22Rv1 (cell line): ENCODE data around the gene PSMD14.

Experiments
- CTCF ChIP-seq: fragments of 450-650 bp; IDR thresholded peaks from 2 replicates; pipeline ENCODE4 v1.5.1; 2017; ENCODE audit warnings: mild to moderate bottlenecking
- ZFX ChIP-seq: fragments of 450-650 bp; IDR thresholded peaks from 2 replicates; pipeline ENCODE4 v1.6.1; 2017; ENCODE audit warnings: antibody characterized with exemption, borderline replicate concordance

DNA sequence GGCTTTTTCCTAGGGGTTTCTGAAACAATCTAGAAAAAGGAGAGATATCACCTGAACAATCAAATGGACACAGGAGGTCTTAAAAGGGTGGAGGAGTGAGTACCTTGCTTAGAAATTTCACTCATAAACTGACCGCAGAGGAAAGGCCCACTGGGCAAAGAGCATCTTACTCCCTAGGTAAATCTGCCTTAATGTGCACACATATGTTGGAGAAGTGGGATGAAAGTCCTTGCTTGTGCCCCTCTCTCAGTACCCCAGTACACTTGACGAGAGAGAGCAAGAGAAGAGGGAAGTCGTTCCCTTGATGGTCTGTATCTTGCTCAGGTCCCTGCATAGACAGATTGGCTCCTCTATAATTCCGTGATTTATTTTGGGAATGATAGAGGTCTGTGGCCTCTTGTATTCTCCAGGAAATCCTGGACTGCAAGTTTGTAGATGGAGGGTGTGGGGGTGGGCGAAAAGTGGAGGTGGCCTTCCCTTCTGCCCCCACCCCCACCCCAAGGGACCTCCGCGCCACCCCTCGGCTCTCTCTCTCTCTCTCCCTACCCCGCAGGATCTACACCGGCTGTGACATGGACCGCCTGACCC is 114.7 kb downstream of the PSMD14 start:
- TF ChIP-seq CTCF (no peak), ZFX (no peak)
